ENCODE measurements around the gene MEPCE.

The MEPCE gene

GRCh38 chr7:100465299-100465698 is 35.7 kb downstream of the MEPCE start:
- no peak for DNase-seq

GRCh38 chr7:100465702-100466311 is 36.2 kb downstream of the MEPCE start:
- DNase-seq: no peak

GRCh38 chr7:100466653-100467605 is 37.3 kb downstream of the MEPCE start:
- DNase-seq: no peak

GRCh38 chr7:100467638-100468373 is 38.2 kb downstream of the MEPCE start:
- DNase-seq: no peak

- peak; percentile 82 for DNase-seq
Measured at GRCh38 chr7:100469227-100470044, 39.8 kb downstream of the MEPCE start.

GRCh38 chr7:100471021-100471420 is 41.4 kb downstream of the MEPCE start:
- DNase-seq: no peak

GRCh38 chr7:100472121-100472851 is 42.7 kb downstream of the MEPCE start:
- no peak for DNase-seq

GRCh38 chr7:100472854-100473499 is 43.3 kb downstream of the MEPCE start:
- no peak for DNase-seq

- no peak for DNase-seq
Measured at GRCh38 chr7:100475549-100475948, 45.9 kb downstream of the MEPCE start.

- DNase-seq: no peak
Measured at GRCh38 chr7:100476101-100476780, 46.6 kb downstream of the MEPCE start.

GRCh38 chr7:100476903-100477870 is 47.6 kb downstream of the MEPCE start:
- peak; percentile 43 for DNase-seq

GRCh38 chr7:100477871-100478267 is 48.2 kb downstream of the MEPCE start:
- no peak for DNase-seq

- peak; percentile 94 for DNase-seq
Measured at GRCh38 chr7:100478958-100479660, 49.5 kb downstream of the MEPCE start, which contains the start of gene TSC22D4. TSS of gene TSC22D4 (minus strand) at chr7:100479214. CDS start at chr7:100478038, 1,176 bp downstream.

GRCh38 chr7:100481466-100481865 is 51.8 kb downstream of the MEPCE start:
- DNase-seq: no peak

GRCh38 chr7:100482728-100483089 is 53.1 kb downstream of the MEPCE start:
- no peak for DNase-seq

GRCh38 chr7:100483090-100483721 is 53.6 kb downstream of the MEPCE start:
- DNase-seq: peak; percentile 87

Measured in CD4-positive, alpha-beta T cell treated with Interleukin-10 for 1 hour (primary cell).